Nasal cavity respiratory epithelium epithelial cell of viscerocranial mucosa (primary cell): ENCODE measurements around the gene ZCCHC10. TPM values are rescaled to one million over a fixed set of nuclear protein-coding genes. Genes with fewer than 3 reads are reported as not detected.

Experiments used
- total RNA-seq: library from RNA; depleted of rRNA; stranded (reverse); fragments of >200 nt; gene quantifications from 2 replicates; pipeline ENCODE4 v1.2.3, GENCODE V29; 2014

The ZCCHC10 gene
- total RNA-seq, result 14.4 and 15.4 TPM in 2 replicates

DNA sequence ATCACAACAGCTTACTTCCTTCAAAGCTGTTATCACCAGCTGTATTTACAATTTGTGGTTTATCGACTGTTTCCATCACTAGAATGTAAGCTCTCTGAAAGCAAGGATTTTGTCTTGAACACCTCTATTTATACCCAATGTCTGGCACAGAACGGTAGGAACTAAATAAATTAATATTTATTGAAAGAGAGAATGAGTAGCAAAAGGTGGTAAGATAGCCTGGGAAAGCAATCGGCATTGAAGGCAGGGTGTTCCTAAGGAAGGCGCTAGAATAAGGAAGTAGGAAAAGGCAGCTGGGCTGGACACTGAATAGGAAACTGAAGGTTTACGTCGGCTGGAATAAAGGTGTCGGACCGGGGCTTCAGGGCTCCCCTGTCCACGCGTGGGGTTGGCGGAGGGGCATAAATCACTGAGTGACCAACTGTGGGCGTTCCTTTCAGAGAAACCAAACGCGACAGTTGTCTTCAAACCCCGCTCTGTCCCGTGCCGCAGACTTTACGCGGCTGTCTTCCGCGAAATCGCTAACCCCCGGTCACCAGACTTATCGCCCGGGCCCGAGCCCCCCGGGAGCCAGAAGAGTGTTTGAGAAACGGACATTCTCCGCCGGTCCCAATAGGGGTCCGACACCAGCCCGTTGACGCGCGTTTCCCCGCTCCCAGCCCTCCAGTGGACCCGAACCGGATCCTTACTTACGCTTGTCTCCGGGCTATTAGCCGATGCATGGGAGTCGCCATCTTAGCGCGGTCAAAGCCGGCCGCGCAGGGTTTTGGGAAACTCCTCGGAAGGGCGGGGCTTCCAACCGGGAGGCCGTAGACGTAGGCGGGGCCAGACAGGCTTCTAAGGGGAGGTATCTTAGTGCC lies at the start of gene ZCCHC10:
Gene ZCCHC10, minus strand, starts transcription at position 746 of the 860 bp plus-strand sequence. Its CDS starts 12 bp downstream, at position 734.

DNA sequence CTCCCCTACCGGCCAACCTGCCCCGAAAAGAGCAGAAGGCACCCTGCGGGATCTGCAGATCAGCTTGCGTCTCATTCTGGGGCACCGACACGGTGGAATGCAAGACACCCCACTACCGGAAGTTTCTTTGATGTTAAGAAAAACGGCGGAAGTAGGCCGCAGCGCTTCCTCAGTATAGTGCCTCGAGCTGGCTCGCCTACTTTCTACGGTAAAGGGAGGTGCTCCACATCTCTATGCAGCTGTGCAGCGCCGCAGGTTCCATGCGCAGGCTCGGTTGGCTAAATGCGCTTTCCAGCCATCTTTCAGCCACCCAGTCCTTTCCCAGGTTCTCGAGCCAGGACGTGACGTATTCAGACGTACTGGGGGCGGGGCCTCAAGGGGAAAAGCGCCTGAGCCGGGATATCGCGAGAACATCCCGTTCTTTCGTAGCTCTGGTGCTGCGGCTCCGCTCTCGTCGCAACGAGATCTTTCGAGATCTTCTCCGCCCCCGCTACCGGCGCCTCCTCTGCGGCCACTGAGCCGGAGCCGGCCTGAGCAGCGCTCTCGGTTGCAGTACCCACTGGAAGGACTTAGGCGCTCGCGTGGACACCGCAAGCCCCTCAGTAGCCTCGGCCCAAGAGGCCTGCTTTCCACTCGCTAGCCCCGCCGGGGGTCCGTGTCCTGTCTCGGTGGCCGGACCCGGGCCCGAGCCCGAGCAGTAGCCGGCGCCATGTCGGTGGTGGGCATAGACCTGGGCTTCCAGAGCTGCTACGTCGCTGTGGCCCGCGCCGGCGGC lies 25.4 kb upstream of the ZCCHC10 start, which contains the start of gene HSPA4:
Gene HSPA4, plus strand, starts transcription at position 472 of the 775 bp plus-strand sequence. Its CDS starts 238 bp downstream, at position 710.

DNA sequence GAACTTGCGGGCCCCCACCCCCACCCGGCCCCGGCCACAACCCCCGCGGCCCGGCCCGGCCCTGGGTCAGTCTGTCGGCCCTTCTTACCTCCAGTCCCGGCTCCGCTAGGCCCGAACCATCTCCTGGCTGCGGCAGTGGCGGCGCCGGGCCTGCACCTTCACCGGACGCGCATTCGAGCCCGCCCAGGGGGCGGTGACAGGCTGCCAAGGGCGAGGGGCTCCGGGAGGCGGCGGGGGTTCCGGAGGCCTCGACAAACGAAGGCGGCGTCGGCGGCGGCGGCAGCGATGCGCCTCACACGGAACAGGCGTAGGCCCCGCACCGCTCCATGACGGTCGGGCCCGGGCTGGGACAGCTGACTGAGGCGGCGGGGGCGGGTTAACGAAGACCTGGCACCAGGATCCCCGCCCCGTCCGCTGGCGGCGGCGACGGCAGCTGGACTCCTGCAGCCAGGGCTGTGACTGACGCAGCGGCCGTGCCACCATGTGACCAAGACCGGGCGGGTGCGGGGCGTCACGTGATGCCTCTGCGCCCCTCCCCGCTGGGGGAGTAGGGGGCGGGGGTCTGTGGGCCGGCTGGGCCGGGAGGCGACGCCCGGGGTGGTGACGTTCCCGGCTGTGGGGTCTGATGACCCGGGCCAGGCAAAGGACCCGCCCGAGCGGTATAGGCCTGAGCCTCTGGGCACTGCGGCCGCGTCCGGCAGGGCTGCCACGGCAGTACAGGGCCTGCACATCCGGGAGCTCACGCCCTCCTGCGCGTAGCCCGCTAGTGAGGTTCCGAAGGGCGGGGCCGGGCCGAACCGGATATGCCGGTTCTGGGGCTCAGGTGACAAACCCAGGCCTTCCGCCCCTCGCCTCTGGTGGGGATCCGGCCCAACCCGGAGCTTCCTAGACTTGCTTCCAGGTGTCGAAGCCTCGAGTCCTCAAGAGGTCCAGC lies 62.9 kb downstream of the ZCCHC10 start, which contains the start of gene AFF4:
Gene AFF4, minus strand, starts transcription at position 464 of the 934 bp plus-strand sequence. CDS start 26,445 bp downstream, outside the sequence.

Other genes starting within 250 kb of the ZCCHC10 start
- gene SEPTIN8, start 249.3 kb downstream of the ZCCHC10 start, total RNA-seq, result 20.5 and 43.4 TPM in 2 replicates
- gene SOWAHA, start 213.2 kb downstream of the ZCCHC10 start, total RNA-seq, result not detected in 2 replicates
- 0.68 and 3.1 TPM in 2 replicates for gene SHROOM1, start 195.9 kb downstream of the ZCCHC10 start, total RNA-seq
- 0.34 and 0.57 TPM in 2 replicates for gene GDF9, start 160.1 kb downstream of the ZCCHC10 start, total RNA-seq
- gene UQCRQ, start 159.9 kb downstream of the ZCCHC10 start, total RNA-seq, result 67.3 and 107 TPM in 2 replicates
- under 0.01 and 0.28 TPM in 2 replicates for gene LEAP2, start 152.9 kb downstream of the ZCCHC10 start, total RNA-seq
- 49.6 and 94.7 TPM in 2 replicates for gene AFF4, start 62.9 kb downstream of the ZCCHC10 start, total RNA-seq
- 178 and 215 TPM in 2 replicates for gene HSPA4, start 25.5 kb upstream of the ZCCHC10 start, total RNA-seq